HL-60/S4 treated with phorbol 12-myristate 13-acetate at 8.2 ng/mL for 4 days and 3 days (cell line): ENCODE measurements around the gene NUP210L.
"Not testable (repeated sequence)": the region's sequence is repeated elsewhere in the genome, so short reads cannot be mapped to it uniquely, and the experiment has no call there.

Source experiments
- in situ Hi-C: fragments of 300-500 bp; cut with MboI; formaldehyde crosslinking; loops from 2 replicates; pipeline ENCODE4 v1.15.0; 2022; ENCODE audit warnings: low sequenced_read_pairs

NUP210L gene

DNA sequence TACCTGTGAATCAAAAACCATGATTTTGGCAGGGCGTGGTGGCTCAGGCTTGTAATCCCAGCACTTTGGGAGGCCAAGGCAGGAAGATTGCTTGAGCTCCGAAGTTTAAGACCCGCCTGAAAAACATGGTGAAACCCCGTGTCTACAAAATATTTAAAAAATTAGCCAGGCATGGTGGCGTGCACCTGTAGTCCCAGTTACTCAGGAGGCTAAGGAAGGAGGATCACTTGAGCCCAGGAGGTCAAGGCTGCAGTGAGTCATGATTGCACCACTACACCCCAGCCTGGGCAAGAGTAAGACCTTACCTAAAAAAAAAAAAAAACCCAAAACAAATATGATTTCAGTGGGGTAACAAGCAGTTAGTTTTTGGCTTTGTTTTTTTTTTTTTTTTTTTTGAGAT is 54.7 kb downstream of the NUP210L start:
- in situ Hi-C loops: not testable (repeated sequence)

DNA sequence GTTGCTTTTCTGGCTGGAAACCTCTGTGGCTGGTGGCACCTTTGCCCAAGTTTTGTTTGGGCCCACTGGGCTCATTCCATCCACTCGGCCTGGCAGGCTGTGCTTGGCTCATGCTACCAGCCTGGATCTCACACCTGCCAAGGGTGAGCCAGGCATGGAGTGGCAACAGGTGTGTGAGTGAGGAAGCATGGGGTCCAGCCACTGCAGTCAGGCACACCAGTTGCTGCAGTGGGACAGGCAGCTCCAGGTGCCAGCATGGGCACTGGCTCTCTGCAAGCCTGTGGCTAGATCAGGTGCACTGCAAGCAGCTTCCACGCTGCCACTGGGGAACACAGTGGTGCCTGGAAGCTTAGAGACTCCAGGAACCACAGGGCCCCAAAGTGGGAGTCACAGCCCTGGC is 57.0 kb downstream of the NUP210L start:
- in situ Hi-C loops: no loop called here

DNA sequence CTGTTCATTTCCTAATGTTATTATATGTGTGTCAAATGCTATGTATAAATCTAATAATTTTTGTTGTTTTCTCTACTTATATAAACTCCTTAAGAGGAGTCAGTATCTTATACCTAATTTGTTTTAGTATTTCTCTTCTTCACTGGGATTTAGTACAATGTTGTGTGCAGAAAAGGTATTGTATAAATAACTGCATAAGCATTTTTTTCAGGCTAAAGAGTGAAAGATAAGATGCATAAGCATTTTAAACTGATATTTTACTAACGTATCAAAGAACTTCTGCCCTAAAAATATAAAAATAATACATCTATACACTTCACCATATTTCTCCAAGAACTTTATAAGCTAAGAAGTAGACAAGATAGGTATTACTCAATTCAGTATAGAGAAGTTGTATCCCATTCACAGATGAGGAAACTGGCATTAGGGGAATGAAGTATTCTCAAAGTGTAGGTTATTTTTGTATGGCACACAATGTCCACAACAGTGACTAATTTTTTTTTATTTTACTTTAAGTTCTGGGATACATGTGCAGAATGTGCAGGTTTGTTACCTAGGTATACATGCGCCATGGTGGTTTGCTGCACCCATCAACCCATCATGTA is 59.3 kb downstream of the NUP210L start:
- in situ Hi-C loops: no loop called here

DNA sequence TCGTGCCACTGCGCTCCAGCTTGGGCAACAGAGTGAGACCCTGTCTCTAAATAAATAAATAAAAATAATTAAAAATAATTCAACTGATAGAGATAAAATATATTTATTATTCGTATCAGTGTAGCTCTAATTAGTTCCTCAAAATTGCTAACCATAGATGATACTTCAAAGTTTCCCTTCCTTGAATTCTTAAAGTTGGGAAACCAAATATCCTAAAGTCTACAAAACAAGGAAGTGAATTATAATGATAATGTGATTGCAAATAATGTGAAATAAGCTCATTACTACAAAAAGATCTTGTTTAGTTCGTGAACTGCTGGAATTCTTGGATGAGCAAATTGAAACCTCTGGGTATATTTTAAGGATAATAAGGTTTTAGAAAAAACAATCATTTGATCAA is 60.5 kb downstream of the NUP210L start:
- in situ Hi-C loops: no loop called here

DNA sequence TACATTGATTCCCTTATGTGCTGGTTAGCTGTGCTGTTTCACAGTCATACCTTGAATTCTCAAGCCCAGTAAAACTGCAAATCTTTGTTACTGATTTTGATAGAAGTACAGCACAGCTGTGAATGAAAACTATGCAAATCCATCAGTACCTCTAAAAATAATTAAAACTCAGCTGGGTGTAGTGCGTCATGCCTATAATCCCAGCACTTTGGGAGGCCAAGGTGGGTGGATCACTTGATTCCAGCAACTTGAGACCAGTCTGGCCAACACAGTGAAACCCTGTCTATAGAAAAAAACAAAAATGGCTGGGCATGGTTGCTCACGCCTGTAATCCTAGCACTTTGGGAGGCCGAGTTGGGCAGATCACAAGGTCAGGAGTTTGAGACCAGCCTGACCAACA is 61.2 kb downstream of the NUP210L start:
- in situ Hi-C loops: no loop called here

DNA sequence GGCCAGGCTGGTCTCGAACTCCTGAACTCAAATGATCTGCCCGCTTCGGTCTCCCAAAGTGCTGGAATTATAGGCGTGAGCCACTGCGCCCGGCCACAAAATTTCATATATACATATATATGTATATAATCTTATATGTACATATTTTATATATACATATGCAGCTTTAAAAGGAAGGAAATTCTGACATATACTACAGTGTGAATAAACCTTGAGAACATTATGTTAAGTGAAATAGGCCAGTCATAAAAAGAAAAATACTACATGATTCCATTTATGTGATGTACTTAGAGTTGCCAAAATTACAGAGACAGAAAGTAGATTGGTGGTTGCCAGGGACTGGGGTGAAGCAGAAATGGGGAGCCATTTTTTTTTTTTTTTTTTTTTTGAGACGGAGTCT is 63.2 kb downstream of the NUP210L start:
- in situ Hi-C loops: no loop called here

DNA sequence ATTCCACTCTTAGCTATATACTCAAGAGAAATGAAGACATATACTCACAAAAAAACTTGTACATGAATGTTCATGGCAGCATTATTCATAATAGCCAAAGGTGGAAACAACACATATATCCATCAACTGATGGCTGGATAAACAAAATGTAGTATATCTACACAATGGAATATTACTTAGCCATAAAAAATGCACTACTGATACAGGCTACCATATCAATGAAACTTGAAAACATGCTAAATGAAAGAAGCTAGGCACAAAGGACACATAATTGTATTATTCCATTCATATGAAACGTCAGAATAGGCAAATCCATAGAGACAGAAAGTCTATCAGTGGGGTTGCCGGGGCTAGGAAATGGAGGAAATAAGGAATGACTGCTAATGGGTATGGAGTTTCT is 67.3 kb downstream of the NUP210L start:
- in situ Hi-C loops: no loop called here

DNA sequence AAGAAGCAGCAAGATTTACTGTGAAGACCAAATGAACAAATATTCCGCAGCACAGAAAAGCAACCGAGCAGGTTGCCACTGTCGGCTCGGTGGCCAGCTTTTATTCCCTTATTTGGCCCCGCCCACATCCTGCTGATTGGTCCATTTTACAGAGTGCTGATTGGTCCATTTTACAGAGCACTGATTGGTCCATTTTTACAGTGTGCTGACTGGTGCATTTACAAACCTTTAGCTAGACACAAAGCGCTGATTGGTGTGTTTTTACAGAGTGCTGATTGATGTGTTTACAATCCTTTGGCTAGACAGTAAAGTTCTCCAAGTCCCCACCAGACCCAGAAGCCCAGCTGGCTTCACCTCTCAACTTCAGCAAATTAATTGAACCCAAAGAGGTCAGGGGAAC is 71.8 kb downstream of the NUP210L start:
- in situ Hi-C loops: not testable (repeated sequence)

DNA sequence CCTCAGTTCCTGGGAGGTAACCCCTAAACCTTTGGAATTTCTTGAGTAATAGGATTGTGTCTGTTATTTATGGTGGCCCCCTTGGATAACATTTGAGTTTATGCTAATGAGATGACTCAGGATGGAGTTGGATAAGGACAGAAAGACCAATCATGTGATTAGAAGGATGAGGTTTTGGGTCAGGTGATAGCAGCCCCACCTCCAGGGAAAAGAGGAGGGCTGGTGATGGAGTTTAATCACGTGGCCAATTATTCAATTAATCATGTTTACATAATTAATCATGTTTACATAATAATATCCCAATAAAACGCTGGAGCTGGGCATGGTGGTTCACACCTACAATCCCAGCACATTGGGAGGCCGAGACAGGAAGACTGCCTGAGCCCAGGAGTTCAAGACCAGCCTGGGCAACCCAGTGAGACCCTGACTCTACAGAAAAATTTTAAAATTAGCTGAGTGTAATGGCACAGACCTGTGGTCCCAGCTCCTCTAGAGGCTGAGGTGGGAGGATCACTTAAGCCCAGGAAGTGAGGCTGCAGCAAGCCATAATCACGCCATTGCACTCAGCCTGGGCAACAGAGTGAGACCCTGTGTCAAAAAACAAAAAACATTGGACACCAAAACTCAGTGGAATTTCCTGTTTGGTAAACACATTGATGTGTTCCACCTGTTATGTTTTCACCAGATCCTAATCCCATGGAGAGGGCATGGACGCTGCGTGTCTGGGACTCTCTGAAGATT is 73.3 kb downstream of the NUP210L start:
- in situ Hi-C loops: no loop called here

DNA sequence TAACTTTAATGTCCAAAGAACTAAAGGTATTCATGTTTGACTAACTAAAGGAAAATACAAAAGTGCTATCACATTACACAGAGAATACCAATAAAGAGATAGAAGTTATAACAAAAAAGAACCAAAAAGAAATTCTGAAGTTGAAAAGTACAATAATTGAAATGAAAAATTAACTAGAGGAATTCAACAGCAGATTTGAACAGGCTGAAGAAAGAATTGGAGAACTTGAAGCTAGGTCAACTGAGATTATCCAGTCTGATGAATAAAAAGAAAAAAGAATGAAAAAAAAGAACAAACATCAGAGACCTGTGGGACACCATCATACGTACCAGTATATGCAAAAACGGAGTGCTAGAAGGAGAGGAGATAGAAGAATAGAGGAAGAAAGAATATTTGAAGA is 78.5 kb downstream of the NUP210L start:
- in situ Hi-C loops: no loop called here

DNA sequence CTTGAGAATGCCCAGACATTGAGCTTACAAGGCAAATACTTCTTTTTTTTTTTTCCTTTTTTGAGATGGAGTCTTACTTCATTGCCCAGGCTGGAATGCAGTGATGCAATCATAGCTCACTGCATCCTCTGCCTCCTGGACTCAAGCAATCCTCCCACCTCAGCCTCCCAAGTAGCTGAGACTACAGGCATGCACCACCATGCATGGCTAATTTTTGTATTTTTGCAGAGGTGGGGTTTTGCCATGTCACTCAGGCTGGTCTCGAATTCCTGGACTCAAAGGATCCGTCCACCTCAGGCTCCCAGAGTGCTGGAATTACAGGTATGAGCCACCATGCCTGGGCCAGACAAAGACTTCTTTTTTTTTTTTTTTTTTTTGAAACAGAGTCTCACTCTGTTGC is 79.1 kb downstream of the NUP210L start:
- in situ Hi-C loops: no loop called here

DNA sequence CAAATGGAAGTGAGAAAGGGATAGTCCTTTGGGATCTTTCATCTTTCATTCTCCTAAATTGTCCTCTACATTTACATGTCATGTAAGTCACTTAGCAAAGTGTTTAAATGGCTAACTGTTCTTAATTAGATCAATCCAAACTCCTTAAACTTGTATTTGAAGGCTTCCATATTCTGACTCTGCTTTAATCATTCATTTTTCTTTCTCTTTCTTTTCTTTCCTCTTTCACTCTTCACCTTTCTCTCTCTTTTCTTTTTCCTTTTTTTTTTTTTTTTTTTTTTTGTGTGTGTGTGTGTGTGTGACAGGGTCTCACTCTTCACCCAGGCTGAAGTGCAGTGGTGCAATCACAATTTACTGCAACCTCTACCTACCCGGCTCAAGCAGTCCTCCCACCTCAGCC is 92.6 kb downstream of the NUP210L start:
- in situ Hi-C loops: no loop called here

DNA sequence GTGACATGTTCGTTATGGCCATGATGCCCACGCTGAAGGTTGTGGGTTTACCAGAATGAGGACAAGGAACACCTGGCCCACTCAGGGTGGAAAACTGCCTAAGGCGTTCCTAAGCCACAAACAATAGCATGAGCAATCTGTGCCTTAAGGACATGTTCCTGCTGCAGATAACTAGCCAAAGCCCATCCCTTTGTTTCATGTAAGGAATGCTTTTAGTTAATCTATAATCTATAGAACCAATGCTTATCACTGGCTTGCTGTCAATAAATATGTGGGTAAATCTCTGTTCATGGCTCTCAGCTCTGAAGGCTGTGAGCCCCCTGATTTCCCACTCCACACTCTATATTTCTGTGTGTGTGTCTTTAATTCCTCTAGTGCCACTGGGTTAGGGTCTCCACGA is 107.4 kb downstream of the NUP210L start:
- in situ Hi-C loops: not testable (repeated sequence)

DNA sequence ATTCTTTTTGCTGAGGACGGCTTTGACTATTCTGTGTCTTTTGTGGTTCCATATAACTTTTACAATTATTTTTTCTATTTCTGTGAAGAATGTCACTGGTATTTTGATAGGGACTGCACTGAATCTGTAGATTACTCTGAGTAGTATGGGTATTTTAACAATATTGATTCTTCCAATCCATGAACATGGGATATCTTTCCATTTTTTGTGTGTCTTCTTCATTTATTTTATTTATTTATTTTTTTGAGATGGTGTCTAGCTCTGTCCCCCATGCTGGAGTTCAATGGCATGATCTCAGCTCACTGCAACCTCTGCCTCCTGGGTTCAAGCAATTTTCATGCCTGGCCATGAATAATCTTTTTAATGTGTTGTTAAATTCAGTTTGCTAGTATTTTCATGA is 121.2 kb downstream of the NUP210L start:
- in situ Hi-C loops: not testable (repeated sequence)

DNA sequence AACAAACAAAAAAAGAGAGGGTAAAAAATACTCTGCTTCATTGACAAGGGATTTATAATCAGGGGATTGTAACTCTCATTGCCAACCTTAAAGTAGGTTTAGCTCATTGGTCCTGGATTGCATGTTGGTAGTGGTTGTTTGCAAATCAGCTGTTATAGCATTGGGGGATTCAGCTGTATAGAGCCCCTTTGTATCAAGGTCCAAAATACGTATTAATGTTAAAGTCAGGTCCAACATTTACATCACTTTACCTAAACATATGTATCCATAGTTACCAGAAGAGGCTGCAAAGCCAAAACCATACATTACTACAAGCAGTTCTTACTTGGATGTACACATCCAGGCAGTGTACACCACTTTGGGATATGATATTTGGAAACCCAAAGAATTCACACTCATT is 134.9 kb downstream of the NUP210L start:
- in situ Hi-C loops: no loop called here

DNA sequence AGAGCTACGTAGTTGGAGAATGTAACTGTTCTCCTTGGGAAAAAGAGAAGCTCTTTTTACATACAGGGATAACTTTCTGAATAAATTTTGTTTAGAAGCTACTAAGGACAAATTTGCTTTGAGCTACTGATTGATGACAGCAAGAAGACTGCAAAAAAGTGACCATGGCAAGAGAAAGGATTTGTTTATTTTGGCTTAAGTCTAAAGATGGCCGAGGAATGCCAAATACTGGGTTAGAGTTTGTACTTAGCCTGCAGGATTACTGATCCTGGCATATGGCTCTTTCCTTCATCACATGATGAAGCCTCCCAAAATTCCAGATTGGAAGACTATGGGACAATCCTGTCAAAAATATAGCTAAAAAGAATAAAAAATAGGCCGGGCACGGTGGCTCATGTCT is 135.6 kb downstream of the NUP210L start:
- in situ Hi-C loops: no loop called here

DNA sequence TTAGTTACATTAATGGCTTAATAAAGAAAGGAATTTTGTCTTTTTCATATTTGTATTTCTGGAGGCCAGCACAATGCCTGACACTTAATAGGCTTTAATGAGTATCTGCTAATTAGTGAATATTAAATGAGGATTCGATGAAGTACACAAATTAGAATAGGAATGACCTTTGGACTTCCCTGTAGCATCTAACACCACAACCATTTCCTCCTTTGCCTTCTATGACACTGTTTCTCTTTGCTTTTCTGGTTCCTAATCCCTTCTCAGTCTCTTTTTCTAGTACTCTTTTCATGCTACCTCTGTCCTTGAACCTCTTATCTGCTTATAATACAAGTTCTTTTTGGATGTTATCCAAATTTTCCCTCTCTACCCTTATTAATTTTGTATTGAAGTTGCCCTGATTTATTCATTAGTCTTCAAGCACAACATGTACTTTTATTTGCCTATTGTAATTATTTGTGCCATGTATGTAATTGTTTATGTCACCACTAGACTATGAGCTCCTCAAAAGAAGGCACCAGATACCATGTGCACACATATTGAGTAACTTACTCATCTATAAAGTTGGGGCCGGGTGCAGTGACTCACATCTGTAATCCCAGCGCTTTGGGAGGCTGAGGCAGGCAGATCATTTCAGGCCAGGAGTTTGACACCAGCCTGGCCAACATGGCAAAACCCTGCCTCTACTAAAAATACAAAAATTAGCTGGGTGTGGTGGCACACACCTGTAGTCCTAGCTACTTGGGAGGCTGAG is 140.5 kb downstream of the NUP210L start:
- in situ Hi-C loops: no loop called here

DNA sequence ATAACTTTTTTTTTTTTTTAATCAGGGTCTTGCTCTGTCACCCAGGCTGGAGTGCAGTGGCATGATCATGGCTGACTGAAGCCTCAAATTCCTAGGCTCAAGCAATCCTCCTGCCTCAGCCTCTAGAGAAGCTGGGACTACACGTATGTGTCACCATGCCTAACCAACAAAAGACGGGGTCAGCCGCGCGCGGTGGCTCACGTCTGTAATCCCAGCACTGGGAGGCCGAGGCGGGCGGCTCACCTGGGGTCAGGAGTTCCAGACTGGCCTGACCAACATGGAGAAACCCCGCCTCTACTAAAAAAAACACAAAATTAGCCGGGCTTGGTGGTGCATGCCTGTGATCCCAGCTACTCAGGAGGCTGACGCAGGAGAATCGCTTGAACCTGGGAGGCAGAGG is 142.3 kb downstream of the NUP210L start:
- in situ Hi-C loops: not testable (repeated sequence)

DNA sequence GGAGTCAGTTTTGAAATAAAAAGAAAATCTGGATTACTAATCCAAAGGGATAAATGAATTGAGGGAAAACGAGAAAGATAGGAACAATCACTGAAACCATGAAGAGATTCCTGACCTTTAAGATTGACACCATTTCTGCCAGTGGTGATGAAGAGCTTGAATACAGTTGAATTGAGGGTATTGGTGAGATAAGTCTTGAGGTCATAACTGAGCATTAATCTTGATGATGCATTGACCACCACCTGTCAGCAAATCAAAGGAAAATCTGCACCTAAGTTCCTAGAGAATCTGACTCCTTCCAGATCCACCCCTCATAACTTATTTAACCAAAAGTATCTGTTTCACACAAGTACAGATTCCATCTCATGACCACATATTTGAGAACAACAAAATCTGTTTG is 142.7 kb downstream of the NUP210L start:
- in situ Hi-C loops: no loop called here

DNA sequence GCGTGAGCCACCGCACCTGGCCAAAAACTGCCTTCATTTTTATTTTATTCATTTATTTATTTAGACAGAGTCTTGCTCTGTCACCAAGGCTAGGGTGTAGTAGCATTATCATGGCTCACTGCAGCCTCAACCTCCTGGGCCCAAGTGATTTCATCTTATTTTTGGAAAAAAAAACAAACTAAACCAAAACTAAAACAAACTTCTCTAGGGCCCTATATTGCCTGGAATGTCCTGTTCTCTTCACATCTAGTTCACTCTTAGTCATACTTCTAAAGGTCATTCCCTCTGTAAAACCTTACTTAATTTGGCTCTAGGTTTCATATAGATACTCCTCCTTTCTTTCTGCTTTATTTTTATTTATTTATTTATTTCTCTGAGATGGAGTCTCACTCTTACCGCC is 148.7 kb downstream of the NUP210L start:
- in situ Hi-C loops: no loop called here

DNA sequence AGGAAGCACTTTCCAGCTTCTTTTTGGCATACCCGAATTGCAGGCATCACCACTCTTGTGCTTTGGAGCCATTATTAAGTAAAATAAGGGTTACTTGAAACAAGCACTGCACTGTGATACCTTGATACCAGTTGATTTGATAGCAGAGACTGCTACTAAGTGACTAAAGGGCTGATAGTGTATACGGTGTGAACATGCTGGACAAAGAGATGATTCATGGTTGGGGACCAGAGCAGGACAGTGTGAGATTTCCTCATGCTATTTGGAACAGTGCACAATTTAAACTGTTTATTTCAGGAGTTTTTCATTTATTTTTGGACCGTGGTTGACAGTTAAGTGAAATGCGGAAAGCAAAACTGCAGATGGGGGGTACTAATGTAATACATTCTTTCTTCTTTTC is 154.5 kb downstream of the NUP210L start:
- in situ Hi-C loops: no loop called here

DNA sequence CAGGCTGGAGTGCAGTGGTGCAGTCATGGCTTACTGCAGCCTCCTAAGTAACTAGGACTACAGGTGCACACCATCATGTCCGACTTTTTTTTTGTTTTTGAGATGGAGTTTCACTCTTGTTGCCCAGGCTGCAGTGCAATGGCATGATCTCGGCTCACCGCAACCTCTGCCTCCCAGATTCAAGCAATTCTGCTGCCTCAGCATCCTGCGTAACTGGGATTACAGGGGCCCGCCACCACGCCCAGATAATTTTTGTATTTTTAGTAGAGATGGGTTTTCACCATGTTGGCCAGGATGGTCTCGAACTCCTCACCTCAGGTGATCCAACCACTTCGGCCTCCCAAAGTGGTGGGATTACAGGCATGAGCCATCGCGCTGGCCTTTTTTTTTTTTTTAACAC is 158.0 kb downstream of the NUP210L start:
- in situ Hi-C loops: loop anchor here (25.0 kb wide), 3 partner anchors 185 to 460 kb away; partner anchors contain the start of genes ILF2, S100A3, S100A4 and S100A5
